Aorta (tissue), 5 donors: ENCODE data around the gene CD81. TPM values are rescaled to one million over a fixed set of nuclear protein-coding genes. Genes with fewer than 3 reads are reported as not detected.

ENCODE experiments used
- ATAC-seq: fragments of 200-7000 bp; cut with Tn5 transposase; one replicate; pipeline ENCODE4 v1.9.1; 2022; ENCODE audit warnings: moderate library complexity; ENCODE audit not compliant: low FRiP score
- DNase-seq, 2 donors: peaks; one replicate each; pipeline ENCODE4 v3.0.0-alpha.2; 2020
- H3K27ac ChIP-seq, 2 donors: one replicate each; pipeline ENCODE4 v1.5.1; 2013; ENCODE audit warnings: low read length in 2 of 2, mild to moderate bottlenecking in 2 of 2, moderate library complexity in 2 of 2, control low read depth in 1 of 2, inconsistent platforms in 1 of 2, low read depth in 1 of 2
- H3K27me3 ChIP-seq, 2 donors: one replicate each; pipeline ENCODE4 v1.6.1; 2013; ENCODE audit warnings: control low read depth in 1 of 2, low read length in 1 of 2, mild to moderate bottlenecking in 1 of 2, moderate library complexity in 1 of 2; ENCODE audit not compliant: insufficient read depth in 2 of 2, control insufficient read depth in 1 of 2
- H3K36me3 ChIP-seq, 2 donors: one replicate each; pipeline ENCODE4 v1.6.1; 2013; ENCODE audit warnings: control low read depth in 1 of 2, low read length in 1 of 2, mild to moderate bottlenecking in 1 of 2; ENCODE audit not compliant: insufficient read depth in 2 of 2, control insufficient read depth in 1 of 2
- H3K4me1 ChIP-seq, 2 donors: one replicate each; pipeline ENCODE4 v1.6.1; 2013; ENCODE audit warnings: low read length in 2 of 2, control low read depth in 1 of 2, mild to moderate bottlenecking in 1 of 2, moderate library complexity in 1 of 2; ENCODE audit not compliant: insufficient read depth in 2 of 2, control insufficient read depth in 1 of 2
- H3K4me3 ChIP-seq, 2 donors: one replicate each; pipeline ENCODE4 v1.5.1; 2013; ENCODE audit warnings: low read length in 2 of 2, control low read depth in 1 of 2, mild to moderate bottlenecking in 1 of 2
- H3K9me3 ChIP-seq: one replicate; pipeline ENCODE4 v1.6.1; 2013; ENCODE audit warnings: mild to moderate bottlenecking, low read length; ENCODE audit not compliant: control insufficient read depth
- WGBS, 2 donors: extraction: QIAGEN DNeasy Blood & Tissue Kit; methylation state at CpG; one replicate each; pipeline ENCODE4 v1.1.7; 2013; 5-methylcytosine and 5-hydroxymethylcytosine counted together
- intact Hi-C, 2 donors: fragments of 100-400 bp; cut with DNase I; formaldehyde crosslinking; loops; one replicate each; pipeline versions ENCODE4 v1.14.2 to v1.15.0; 2022
- polyA plus RNA-seq, 2 donors: library from polyadenylated mRNA; stranded (reverse); fragments of 200-250 nt; gene quantifications; one replicate each; pipeline ENCODE4 v1.2.3, GENCODE V29; 2013
- total RNA-seq, 2 donors: library from RNA; stranded (reverse); fragmentation: NEBNext Ultra II Directional; extraction: Animal tissue kit (Norgen Biotek cat#: 25700); gene quantifications; one replicate each; pipeline ENCODE4 v1.2.1, GENCODE V29; 2021
- donor health status: healthy with polysubstance abuse.
- donor health status: Bipolar disorder and iron deficiency.
- donor health status: DM: no; HTN: no; CAD: no.
- donor health status: DM: no; HTN: no; CAD: no.
- donor health status: DM: yes; HTN: yes; CAD: no.

The CD81 gene
- total and polyA plus RNA-seq, 4 donors = 363 to 784 (median 579) TPM

GRCh38 chr11:2377511-2378443 is 667 bp downstream of the CD81 start:
- H3K4me3 ChIP-seq = peak overlapping the region; percentile 59 to 97
- H3K27ac ChIP-seq = peak overlapping the region; percentile 87 to 92
- WGBS, 2 donors = 1% methylated on average over 56 to 88 of the region's 88 CpGs
- no peaks in the 10 kb centered on the region for H3K27me3 ChIP-seq
- intact Hi-C loops = loop anchor here (1.0 to 5.0 kb wide), 3 partner anchors 23 to 63 kb away; partner anchors contain the start of gene TSSC4 (in 1 of the 2)
- DNase-seq = peak; percentile 83 to 91
- no peaks in the 10 kb centered on the region for H3K36me3 ChIP-seq
- ATAC-seq = peak; percentile 78
- no peaks in the 10 kb centered on the region for H3K4me1 ChIP-seq
- no peaks in the 10 kb centered on the region for H3K9me3 ChIP-seq

GRCh38 chr11:2378527-2379210 is 1.6 kb downstream of the CD81 start:
- WGBS, 2 donors = 2 to 3% methylated on average over 23 of the region's 23 CpGs
- H3K9me3 ChIP-seq = no peaks in the 10 kb centered on the region
- no peaks in the 10 kb centered on the region for H3K27me3 ChIP-seq
- peak overlapping the region; percentile 59 to 97 for H3K4me3 ChIP-seq
- intact Hi-C loops = loop anchor here (2.0 to 5.0 kb wide), 2 partner anchors 61 to 64 kb away; no protein-coding TSS in a partner anchor
- ATAC-seq = no peak
- no peaks in the 10 kb centered on the region for H3K36me3 ChIP-seq
- peak in 1 of 2 donors; percentile 58 for DNase-seq
- no peaks in the 10 kb centered on the region for H3K4me1 ChIP-seq
- peak overlapping the region; percentile 87 to 92 for H3K27ac ChIP-seq

- H3K27ac ChIP-seq = peak overlapping the region in 1 of 2 donors; percentile 35
- H3K9me3 ChIP-seq = no peaks in the 10 kb centered on the region
- H3K4me1 ChIP-seq = no peaks in the 10 kb centered on the region
- H3K27me3 ChIP-seq = no peaks in the 10 kb centered on the region
- 41 to 49% methylated on average over 11 of the region's 11 CpGs for WGBS, 2 donors
- ATAC-seq (no peak), DNase-seq (peak in 1 of 2 donors; percentile 53)
- no peaks in the 10 kb centered on the region for H3K36me3 ChIP-seq
- intact Hi-C loops = loop anchor here (2.0 to 5.0 kb wide), 2 partner anchors 62 to 65 kb away; no protein-coding TSS in a partner anchor
- H3K4me3 ChIP-seq = no peak overlapping the region
Measured at GRCh38 chr11:2379466-2380174, 2.5 kb downstream of the CD81 start.

DNA sequence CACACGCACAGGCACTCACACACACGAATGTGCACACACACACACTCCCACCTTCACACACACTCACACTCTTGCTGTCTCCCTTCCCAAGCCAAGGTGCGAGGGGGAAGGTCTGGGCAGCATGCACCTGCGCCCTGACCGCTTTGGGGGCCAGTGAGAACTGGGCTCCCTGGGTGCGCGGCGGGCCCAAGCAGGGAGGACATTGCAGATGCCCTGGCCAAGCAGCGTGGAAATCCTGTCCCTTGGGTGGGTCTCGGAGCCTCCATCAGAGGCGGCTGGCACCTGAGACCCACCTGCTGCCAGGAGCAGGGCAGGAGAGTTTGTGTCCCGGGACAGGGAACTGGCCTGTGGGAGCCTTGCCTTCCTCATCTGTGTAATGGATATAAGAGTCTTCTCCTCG is 3.3 kb downstream of the CD81 start:
- intact Hi-C loops = no loop called here
- Histone ChIP-seq H3K36me3 (no peaks in the 10 kb centered on the region), H3K4me3 (no peak overlapping the region), H3K4me1 (no peaks in the 10 kb centered on the region), H3K27ac (no peak overlapping the region), H3K27me3 (no peaks in the 10 kb centered on the region), H3K9me3 (no peaks in the 10 kb centered on the region)
- DNase-seq = peak in 1 of 2 donors; percentile 42
- ATAC-seq = no peak
- WGBS, 2 donors = 76 to 79% methylated on average over 12 to 13 of the region's 13 CpGs

DNA sequence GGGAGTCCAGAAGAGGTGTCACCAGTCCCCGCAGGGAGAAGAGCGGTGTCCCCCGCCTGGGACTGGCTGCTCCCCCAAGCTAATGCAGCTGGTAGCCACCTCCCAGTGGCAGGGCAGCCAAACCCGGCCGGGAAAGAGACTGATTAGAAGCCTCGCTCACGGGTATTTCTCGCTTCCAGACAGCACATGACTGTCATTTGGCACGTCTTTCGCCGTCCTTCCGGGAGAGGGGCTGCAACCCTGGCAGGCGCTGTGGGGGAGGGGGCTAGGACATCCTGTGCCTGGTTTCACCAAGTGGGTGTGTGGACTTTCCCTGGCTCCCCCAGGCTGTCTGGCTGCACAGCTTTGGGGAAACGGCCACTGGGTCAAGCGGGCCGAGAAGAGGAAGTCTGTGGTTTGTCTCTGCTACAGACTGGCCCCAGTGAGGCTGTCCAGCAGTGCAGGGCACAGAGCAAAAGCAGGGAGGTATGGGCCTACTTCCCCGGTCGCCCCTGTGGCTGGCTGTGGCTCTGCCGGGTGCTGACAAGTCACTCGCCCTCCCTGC is 3.8 kb downstream of the CD81 start:
- ATAC-seq = peak; percentile 2

GRCh38 chr11:2381494-2382128 is 4.5 kb downstream of the CD81 start:
- Histone ChIP-seq H3K9me3 (no peaks in the 10 kb centered on the region), H3K4me3 (no peak overlapping the region), H3K4me1 (no peaks in the 10 kb centered on the region), H3K36me3 (no peaks in the 10 kb centered on the region), H3K27me3 (no peaks in the 10 kb centered on the region), H3K27ac (peak overlapping the region in 1 of 2 donors; percentile 19)
- DNase-seq (no peak), ATAC-seq (no peak)
- 90 to 93% methylated on average over 11 of the region's 11 CpGs for whole genome bisulfite sequencing, 2 donors
- intact Hi-C loops = loop anchor here in 1 of 2 donors (2.0 kb wide), 1 partner anchor 19 kb away; the partner anchor contains the start of gene TSSC4

More for the DNA sequence above, 3.8 kb downstream of the CD81 start:
- Histone ChIP-seq H3K4me1 (no peaks in the 10 kb centered on the region), H3K36me3 (no peaks in the 10 kb centered on the region), H3K27ac (no peak overlapping the region), H3K9me3 (no peaks in the 10 kb centered on the region), H3K4me3 (no peak overlapping the region), H3K27me3 (no peaks in the 10 kb centered on the region)
- DNase-seq = peak in 1 of 2 donors; percentile 92
- intact Hi-C loops = no loop called here
- 71 to 75% methylated on average over 19 to 20 of the region's 20 CpGs for WGBS, 2 donors

- H3K27me3 ChIP-seq = no peaks in the 10 kb centered on the region
- ATAC-seq = no peak
- no peaks in the 10 kb centered on the region for H3K36me3 ChIP-seq
- no peak for DNase-seq
- H3K27ac ChIP-seq = peak overlapping the region in 1 of 2 donors; percentile 34
- intact Hi-C loops = loop anchor here in 1 of 2 donors (2.0 kb wide), 1 partner anchor 19 kb away; the partner anchor contains the start of gene TSSC4
- H3K9me3 ChIP-seq = no peaks in the 10 kb centered on the region
- 71% methylated on average over 11 of the region's 11 CpGs for WGBS, 2 donors
- H3K4me3 ChIP-seq = no peak overlapping the region
- no peaks in the 10 kb centered on the region for H3K4me1 ChIP-seq
Measured at GRCh38 chr11:2382129-2382517, 5.0 kb downstream of the CD81 start.
